GM06990 (cell line): Measurements from ENCODE around the gene SLC25A30.

Experiments used
- DNase-seq: peaks from one replicate; pipeline ENCODE4 v3.0.0-alpha.2; 2011; ENCODE audit not compliant: insufficient read length; ENCODE audit errors: extremely low read depth
- H3K27me3 ChIP-seq: replicated peaks from 2 replicates; pipeline ENCODE4 v1.6.0; 2011; ENCODE audit warnings: low read length; ENCODE audit not compliant: control insufficient read depth, insufficient read depth
- H3K36me3 ChIP-seq: 2 replicates; pipeline ENCODE4 v1.5.1; 2011; ENCODE audit warnings: low read length; ENCODE audit not compliant: control insufficient read depth, insufficient read depth
- H3K4me3 ChIP-seq: replicated peaks from 2 replicates; pipeline ENCODE4 v1.5.1; 2011; ENCODE audit warnings: low read depth, mild to moderate bottlenecking, control low read depth, low read length
- CTCF ChIP-seq: IDR thresholded peaks from 2 replicates; pipeline ENCODE4 v1.5.1; 2011; ENCODE audit warnings: low read length, control low read depth, mild to moderate bottlenecking, inconsistent platforms; ENCODE audit not compliant: insufficient read depth, poor library complexity, severe bottlenecking

Gene SLC25A30

GRCh38 chr13:45445053-45445452, 26.9 kb upstream of the SLC25A30 start:
- no peak for DNase-seq
- no peaks in the 10 kb centered on the region for H3K36me3 ChIP-seq
- no peaks in the 10 kb centered on the region; the same call in 1 of the 2 replicates for H3K27me3 ChIP-seq
- no peak for TF ChIP-seq CTCF
- no peak overlapping the region for H3K4me3 ChIP-seq

- Histone ChIP-seq H3K27me3 (no peaks in the 10 kb centered on the region; the same call in 1 of the 2 replicates), H3K4me3 (no peak overlapping the region), H3K36me3 (no peaks in the 10 kb centered on the region)
- DNase-seq: peak; percentile 46
- peak; percentile 29 for TF ChIP-seq CTCF
Observed at GRCh38 chr13:45441633-45442032, 23.5 kb upstream of the SLC25A30 start.

- Histone ChIP-seq H3K4me3 (no peak overlapping the region), H3K36me3 (no peaks in the 10 kb centered on the region), H3K27me3 (no peaks in the 10 kb centered on the region)
- no peak for TF ChIP-seq CTCF
- no peak for DNase-seq
Observed at GRCh38 chr13:45439781-45440462, 21.7 kb upstream of the SLC25A30 start.

- DNase-seq: no peak
- no peak for TF ChIP-seq CTCF
- Histone ChIP-seq H3K36me3 (no peaks in the 10 kb centered on the region), H3K27me3 (no peaks in the 10 kb centered on the region), H3K4me3 (no peak overlapping the region)
Observed at GRCh38 chr13:45439008-45439407, 20.8 kb upstream of the SLC25A30 start.

GRCh38 chr13:45437947-45438346, 19.8 kb upstream of the SLC25A30 start:
- H3K4me3 ChIP-seq: no peak overlapping the region
- DNase-seq: no peak
- H3K36me3 ChIP-seq: no peaks in the 10 kb centered on the region
- no peaks in the 10 kb centered on the region for H3K27me3 ChIP-seq
- TF ChIP-seq CTCF: no peak

- Histone ChIP-seq H3K36me3 (no peaks in the 10 kb centered on the region), H3K27me3 (no peaks in the 10 kb centered on the region), H3K4me3 (no peak overlapping the region)
- TF ChIP-seq CTCF: no peak
- no peak for DNase-seq
Observed at GRCh38 chr13:45436953-45437352, 18.8 kb upstream of the SLC25A30 start.
